KOPT-K1 (cell line): ENCODE results near the gene TOP1.
"Not testable (repeated sequence)": the region's sequence is repeated elsewhere in the genome, so short reads cannot be mapped to it uniquely, and the experiment has no call there.

Source experiments
- H3K27ac ChIP-seq: fragments of 200-600 bp; sonication (generic); 2 replicates; pipeline ENCODE4 v1.5.1; 2016; ENCODE audit warnings: antibody characterized with exemption, mild to moderate bottlenecking, low read depth, low read length; ENCODE audit not compliant: poor library complexity, severe bottlenecking
- H3K36me3 ChIP-seq: fragments of 200-600 bp; sonication (generic); 2 replicates; pipeline ENCODE4 v1.5.1; 2017; ENCODE audit warnings: antibody characterized with exemption, mild to moderate bottlenecking, low read length, moderate library complexity; ENCODE audit not compliant: insufficient read depth
- H3K9me3 ChIP-seq: fragments of 200-600 bp; sonication (generic); 2 replicates; pipeline ENCODE4 v1.5.1; 2017; ENCODE audit warnings: antibody characterized with exemption, low read length, mild to moderate bottlenecking; ENCODE audit not compliant: insufficient read depth, poor library complexity, severe bottlenecking

Gene TOP1

GRCh38 chr20:40997116-40997515 is 31.5 kb upstream of the TOP1 start:
- Histone ChIP-seq H3K27ac (no peak overlapping the region), H3K9me3 (no peaks in the 10 kb centered on the region), H3K36me3 (no peaks in the 10 kb centered on the region)

DNA sequence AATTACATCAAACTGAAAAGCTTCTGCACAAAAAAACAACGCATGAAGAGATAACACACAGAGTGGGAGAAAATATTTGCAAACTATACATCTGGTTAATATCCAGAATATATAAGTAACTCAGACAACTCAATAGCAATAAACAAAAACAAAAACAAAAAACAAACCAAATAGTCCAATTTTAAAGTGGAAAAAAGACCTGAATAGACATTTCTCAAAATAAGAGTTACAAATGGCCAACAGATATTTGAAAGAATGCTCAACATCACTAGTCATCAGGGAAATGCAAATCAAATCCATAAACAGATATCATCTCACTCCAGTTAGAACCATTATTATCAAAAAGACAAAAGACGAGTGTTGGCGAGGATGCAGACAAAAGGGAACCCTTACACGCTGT is 28.8 kb upstream of the TOP1 start:
- Histone ChIP-seq H3K36me3 (no peaks in the 10 kb centered on the region), H3K9me3 (no peaks in the 10 kb centered on the region), H3K27ac (no peak overlapping the region)

GRCh38 chr20:41000628-41001027 is 28.0 kb upstream of the TOP1 start:
- Histone ChIP-seq H3K27ac (no peak overlapping the region), H3K9me3 (peaks cover 1% of the 10 kb centered on the region)

DNA sequence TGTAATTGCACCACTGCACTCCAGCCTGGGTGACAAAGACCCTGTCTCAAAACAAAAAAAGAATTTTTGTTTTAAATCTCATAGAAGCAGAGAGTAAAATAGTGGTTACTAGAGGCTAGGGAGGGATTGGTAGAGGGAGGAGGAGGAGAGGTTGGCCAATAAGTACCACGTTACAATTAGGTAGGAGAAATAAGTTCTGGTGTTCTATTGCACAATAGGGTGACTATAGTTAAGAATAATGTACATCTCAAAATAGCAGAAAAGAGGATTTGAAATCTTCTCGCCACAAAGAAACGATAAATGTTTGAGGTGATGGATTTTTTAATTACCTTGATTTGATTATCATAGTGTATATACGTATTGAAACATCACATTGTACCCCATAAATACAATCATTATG is 27.1 kb upstream of the TOP1 start:
- no peak overlapping the region for H3K27ac ChIP-seq
- peaks cover 10% of the 10 kb centered on the region for H3K9me3 ChIP-seq
- H3K36me3 ChIP-seq, result no peaks in the 10 kb centered on the region

More at GRCh38 chr20:41000628-41001027, 28.0 kb upstream of the TOP1 start:
- H3K36me3 ChIP-seq, result no peaks in the 10 kb centered on the region

GRCh38 chr20:41002842-41003142 is 25.8 kb upstream of the TOP1 start:
- peaks cover 19% of the 10 kb centered on the region for H3K9me3 ChIP-seq
- H3K36me3 ChIP-seq, result no peaks in the 10 kb centered on the region
- H3K27ac ChIP-seq, result no peak overlapping the region

DNA sequence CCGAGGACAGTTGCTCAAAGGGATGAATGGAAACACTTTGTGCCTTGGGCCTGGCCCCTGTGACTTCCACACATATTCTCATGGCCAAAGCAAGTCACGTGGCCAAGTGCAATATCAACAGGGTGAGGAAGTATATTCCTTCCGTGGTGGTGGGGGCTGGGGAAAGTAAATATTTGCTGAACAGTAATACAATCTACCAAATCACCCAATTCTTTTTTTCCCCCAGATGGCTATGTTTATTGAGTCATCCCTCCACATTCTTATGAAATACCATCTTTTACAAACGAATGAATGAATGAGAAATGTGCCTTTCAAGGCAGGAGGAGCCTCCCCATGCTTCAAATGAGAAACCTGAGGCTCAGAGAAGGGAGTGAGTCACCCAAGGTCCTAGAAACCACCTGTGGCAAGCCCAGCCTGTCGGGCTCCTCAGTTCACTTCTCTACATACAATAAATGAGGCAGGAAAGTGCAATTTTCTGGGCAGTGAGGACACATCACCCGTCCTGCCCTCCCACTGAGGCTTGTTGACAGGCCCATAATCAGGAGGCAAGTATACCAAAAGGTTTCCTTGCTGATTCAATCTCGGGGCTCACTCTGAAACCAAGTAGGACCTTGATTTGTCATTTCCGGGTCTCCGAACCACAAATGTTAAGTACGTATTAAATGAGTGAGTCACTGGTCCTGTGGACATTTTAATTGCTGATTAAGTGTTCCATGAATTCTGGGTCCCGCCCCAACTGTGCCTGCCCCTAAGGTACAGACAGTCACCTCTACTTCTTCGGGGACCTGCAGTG is 25.3 kb upstream of the TOP1 start:
- no peak overlapping the region for H3K27ac ChIP-seq
- H3K9me3 ChIP-seq, result peaks cover 19% of the 10 kb centered on the region
- H3K36me3 ChIP-seq, result no peaks in the 10 kb centered on the region

DNA sequence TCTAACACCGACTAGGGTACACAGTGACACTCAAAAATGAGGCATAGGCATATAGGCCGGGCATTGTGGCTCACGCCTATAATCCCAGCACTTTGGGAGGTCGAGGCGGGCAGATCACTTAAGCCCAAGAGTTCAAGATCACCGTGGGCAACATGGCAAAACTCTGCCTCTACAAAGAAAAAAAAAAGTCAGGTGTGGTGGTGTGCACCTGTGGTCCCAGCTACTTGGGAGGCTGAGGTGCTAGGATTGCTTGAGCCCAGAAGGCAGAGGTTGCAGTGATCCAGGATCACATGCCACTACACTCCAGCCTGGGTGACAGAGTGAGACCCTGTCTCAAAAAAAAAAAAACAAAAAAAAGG is 24.7 kb upstream of the TOP1 start:
- H3K27ac ChIP-seq, H3K36me3 ChIP-seq: not testable (repeated sequence)
- H3K9me3 ChIP-seq, result peaks cover 19% of the 10 kb centered on the region

- no peak overlapping the region for H3K27ac ChIP-seq
- peaks cover 19% of the 10 kb centered on the region for H3K9me3 ChIP-seq
- no peaks in the 10 kb centered on the region for H3K36me3 ChIP-seq
Measured at GRCh38 chr20:41004531-41005360, 23.9 kb upstream of the TOP1 start.

DNA sequence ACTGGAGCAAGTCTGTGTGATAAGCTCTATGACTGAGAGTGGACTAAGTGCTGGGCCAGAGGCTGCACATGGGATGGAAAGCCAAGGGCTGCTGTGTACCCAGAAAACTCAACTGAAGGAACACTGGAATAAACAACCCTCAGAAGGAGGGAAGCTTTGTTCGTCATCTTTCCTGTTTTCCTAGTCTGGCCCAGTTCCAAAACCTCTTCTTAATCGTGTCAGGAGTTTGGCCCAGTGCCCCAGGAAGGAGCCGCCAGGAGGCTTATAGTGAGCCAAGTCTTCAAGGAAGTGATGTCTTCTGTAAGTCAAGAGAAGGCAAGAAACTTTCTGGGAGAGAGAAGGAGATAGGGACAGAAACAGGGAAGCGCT is 23.3 kb upstream of the TOP1 start:
- Histone ChIP-seq H3K27ac (no peak overlapping the region), H3K9me3 (peaks cover 19% of the 10 kb centered on the region), H3K36me3 (no peaks in the 10 kb centered on the region)

GRCh38 chr20:41006126-41006935 is 22.3 kb upstream of the TOP1 start:
- Histone ChIP-seq H3K27ac (no peak overlapping the region), H3K9me3 (peaks cover 19% of the 10 kb centered on the region), H3K36me3 (no peaks in the 10 kb centered on the region)

DNA sequence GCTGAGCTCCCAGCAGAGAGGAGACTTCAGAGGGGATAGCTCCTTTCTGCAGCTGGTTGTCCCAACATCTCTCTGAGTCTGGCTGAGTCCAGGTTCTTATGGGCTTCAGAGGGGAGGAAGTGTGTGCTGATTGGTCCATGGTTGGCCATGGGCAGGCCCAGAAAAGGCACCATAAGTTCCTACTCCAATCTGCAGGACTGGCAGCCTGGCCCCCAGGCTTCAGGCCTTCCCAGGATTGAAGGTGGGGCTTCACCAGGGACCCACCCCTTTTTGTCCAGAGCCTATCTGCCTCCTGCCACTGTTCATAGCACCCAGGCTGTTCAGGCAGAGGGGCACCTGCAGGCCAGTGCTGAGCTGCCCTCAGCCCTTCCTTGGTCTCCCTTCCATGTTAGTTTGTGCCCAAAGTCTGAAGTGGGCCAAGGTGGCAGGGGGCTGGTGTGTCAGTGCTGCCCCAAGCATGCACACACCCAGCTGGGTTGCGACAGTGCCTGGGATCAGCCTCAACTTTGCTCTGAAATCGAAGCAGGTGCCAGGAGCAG is 21.6 kb upstream of the TOP1 start:
- no peak overlapping the region for H3K27ac ChIP-seq
- H3K9me3 ChIP-seq, result peaks cover 19% of the 10 kb centered on the region
- H3K36me3 ChIP-seq, result no peaks in the 10 kb centered on the region

DNA sequence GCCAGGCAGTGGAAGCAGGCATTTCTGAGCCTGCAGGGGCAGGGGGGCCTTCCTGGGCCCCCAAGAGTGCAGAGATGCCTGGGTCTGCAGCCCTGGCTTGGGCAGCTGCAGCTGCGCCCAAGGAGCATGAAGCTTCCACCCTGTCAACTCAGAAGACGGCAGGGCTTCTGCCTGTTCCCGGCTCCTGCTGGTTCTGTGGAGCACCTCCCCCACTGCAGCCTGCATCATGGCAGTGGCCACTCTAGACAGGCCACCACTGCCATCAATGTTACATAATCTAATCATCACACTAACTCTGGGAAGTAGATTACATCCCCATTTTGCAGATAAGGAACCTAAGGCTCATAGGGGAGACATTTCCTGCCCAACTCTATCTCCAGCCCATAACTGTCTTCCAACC is 21.1 kb upstream of the TOP1 start:
- peaks cover 19% of the 10 kb centered on the region for H3K9me3 ChIP-seq
- no peaks in the 10 kb centered on the region for H3K36me3 ChIP-seq
- H3K27ac ChIP-seq, result no peak overlapping the region

- Histone ChIP-seq H3K27ac (no peak overlapping the region), H3K36me3 (no peaks in the 10 kb centered on the region), H3K9me3 (peaks cover 19% of the 10 kb centered on the region)
Measured at GRCh38 chr20:41009946-41010345, 18.7 kb upstream of the TOP1 start.

DNA sequence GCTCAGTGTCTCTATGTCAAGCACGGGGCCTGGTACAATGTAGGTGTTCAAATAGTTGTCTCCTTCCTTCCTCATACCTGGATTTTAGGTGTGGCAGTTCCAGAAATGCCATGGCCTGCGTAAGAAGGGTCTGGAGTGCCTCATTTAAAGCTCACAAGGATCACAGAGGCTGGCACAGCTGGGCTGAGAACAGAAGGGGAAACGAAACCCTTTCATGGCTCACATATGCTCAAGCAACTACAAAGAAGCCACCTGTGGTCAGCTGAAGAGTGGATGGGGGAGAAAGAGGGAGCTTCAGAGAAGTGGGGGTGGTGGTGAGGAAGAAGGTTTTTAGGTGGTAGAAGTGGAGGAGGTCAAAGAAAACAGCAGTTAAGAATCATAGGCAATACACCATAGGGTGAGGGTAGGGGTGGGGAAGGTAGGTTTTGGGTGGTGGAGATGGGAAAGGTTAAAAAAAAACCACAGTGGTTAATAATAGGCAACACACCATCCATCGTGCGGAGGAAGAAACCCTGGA is 17.0 kb upstream of the TOP1 start:
- H3K27ac ChIP-seq, result peak overlapping the region; percentile 1
- H3K36me3 ChIP-seq, result no peaks in the 10 kb centered on the region
- H3K9me3 ChIP-seq, result peaks cover 8% of the 10 kb centered on the region

DNA sequence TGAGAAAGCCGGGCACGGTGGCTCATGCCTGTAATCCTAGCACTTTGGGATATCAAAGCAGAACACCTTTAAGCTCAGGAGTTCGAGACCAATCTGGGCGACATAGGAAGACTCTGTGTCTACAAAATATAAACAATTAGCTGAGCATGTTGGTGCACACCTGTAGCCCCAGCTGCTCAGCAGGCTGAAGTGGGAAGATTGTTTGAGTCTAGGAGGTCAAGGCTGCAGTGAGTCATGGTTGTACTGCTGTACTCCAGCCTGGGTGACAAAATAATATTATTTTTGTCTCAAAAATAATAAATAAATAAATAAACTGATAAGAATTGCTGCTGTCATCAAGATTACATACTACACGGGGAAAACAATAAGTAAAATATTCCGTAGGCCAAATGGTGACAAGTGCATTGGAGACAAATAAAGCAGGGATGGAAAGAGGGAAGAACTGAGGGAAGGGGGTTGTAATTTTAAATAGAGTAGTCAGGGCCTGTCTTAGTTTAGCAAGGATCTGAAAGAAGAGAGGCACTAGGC is 14.0 kb upstream of the TOP1 start:
- Histone ChIP-seq H3K27ac (no peak overlapping the region), H3K9me3 (no peaks in the 10 kb centered on the region), H3K36me3 (no peaks in the 10 kb centered on the region)
